Measurements from ENCODE around the gene NR5A1. TPM values are rescaled to one million over a fixed set of nuclear protein-coding genes. Genes with fewer than 3 reads are reported as not detected.

The NR5A1 gene
- total RNA-seq, 2 donors from 2014 or later = 0.82 TPM; not detected in 1

DNA sequence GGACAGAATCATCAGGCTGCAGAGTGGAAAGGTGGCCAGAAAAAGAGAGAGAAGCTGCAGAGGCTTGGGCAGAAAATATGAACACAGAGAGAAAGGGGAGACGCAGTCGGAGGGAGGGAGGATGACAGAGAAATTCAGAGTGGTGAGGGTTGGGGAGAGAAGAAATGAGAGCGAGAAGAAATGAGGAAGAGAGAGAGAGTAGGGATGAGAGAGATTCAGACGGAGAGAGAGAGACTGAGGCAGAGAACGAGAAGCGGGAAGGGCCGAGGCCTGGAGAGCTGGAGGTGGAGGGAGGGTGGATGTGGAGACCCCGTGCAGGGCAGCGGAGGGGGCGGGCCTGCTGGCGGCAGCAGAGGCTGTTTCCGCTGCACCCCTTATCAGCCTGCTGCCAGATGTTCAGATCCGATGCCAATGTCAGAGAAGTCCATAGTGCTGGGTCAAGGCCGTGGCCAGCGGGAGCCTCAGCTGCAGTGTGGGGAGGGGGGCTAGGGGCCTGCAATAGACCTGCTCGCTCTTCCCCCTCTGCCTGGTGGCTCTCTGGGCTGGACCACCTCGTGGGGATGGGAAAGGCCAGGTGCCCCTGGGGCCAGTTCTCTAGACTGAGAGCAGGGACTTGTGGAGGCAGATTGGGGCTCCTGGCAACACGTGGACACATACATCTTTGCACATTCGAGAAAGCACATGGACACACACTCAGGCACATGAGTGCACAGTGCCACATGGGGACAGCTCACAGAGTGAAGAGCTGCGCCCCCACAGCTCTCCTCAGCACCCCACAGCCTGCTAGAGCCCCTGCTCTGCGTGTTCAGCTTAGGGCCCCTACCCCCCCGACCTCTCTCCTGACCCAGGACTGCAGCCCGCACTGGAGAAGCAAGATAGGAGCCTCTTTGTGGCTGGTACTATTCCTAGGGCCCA, 4.9 kb upstream of the NR5A1 start:
- Histone ChIP-seq H3K27ac (no peak overlapping the region), H3K36me3 (no peaks in the 10 kb centered on the region), H3K4me3 (no peak overlapping the region), H3K27me3 (no peaks in the 10 kb centered on the region), H3K9me3 (no peaks in the 10 kb centered on the region), H3K9ac (ENCODE audit: low read depth in 2 of 2, low read length in 2 of 2) (no peak overlapping the region), H3K4me1 (no peaks in the 10 kb centered on the region)
- DNase-seq = no peak
- intact Hi-C loops (cut with DNase I) = no loop called here
- TF ChIP-seq, protein P1, sequence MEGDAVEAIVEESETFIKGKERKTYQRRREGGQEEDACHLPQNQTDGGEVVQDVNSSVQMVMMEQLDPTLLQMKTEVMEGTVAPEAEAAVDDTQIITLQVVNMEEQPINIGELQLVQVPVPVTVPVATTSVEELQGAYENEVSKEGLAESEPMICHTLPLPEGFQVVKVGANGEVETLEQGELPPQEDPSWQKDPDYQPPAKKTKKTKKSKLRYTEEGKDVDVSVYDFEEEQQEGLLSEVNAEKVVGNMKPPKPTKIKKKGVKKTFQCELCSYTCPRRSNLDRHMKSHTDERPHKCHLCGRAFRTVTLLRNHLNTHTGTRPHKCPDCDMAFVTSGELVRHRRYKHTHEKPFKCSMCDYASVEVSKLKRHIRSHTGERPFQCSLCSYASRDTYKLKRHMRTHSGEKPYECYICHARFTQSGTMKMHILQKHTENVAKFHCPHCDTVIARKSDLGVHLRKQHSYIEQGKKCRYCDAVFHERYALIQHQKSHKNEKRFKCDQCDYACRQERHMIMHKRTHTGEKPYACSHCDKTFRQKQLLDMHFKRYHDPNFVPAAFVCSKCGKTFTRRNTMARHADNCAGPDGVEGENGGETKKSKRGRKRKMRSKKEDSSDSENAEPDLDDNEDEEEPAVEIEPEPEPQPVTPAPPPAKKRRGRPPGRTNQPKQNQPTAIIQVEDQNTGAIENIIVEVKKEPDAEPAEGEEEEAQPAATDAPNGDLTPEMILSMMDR (IDR thresholded peaks at IDR 0.05) = no peak

DNA sequence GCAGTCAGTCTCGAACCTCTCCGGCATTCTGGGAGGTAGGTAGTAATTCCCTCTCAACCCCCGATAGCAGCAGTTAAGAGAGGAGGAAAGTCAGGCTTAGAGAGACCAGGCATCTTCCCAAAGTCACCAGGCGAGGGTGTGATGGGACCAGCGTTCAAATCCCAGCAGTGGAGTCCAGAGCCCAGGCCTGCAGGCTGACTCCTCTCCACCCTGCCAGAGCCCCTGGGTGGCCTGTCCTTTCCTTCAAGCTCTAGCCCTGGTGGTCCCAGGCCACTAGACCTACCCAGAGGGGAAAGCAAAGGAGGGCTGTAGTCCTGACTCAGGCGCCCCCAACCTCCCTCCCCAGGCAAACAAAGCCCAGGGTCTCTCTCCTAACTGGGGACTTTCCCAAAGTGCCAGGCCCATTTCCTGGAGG, 4.2 kb upstream of the NR5A1 start:
- no peaks in the 10 kb centered on the region for H3K4me1 ChIP-seq
- no peak overlapping the region for H3K9ac ChIP-seq (ENCODE audit: low read depth in 2 of 2, low read length in 2 of 2)
- H3K36me3 ChIP-seq = no peaks in the 10 kb centered on the region
- DNase-seq = no peak
- intact Hi-C loops (cut with DNase I) = no loop called here
- no peak overlapping the region for H3K4me3 ChIP-seq
- no peaks in the 10 kb centered on the region for H3K9me3 ChIP-seq
- TF ChIP-seq, protein P1 (IDR thresholded peaks at IDR 0.05) = no peak
- H3K27ac ChIP-seq = no peak overlapping the region
- H3K27me3 ChIP-seq = no peaks in the 10 kb centered on the region

DNA sequence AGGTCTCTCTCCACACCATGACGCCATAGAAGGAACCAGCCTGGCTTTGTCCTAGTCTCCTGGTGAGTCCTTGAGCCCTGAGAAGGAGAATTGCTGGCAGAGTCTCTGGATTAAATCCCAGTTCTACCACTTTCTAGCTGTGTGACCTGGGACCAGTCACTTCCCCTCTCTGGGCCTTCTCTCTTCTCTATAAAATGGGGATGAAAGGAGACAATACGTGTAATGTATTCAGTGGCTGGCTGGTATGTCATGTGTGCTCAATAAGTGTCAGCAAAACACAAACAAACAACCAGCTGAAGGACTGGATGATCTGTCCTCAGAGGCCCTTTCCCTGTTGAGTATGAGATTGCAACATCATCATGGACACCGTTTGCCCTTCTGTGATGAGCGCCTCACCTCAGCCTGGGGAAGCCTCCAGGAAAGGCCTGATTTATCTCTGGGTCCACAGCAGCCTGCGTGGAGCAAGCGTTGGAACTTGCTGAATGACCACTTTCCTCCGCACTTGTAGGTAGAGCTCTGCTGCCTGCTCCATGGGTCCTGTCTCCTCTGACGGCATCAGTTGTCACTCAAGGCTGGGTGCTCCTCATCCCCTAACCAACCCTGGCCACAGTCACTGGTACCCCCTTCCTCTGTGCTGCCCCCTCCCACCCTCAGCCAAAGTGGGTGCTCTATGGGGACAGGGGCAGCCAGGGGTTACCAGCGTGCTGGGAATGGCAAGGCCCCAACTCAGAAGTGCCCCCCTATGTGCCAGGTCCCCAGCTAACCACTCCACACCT, 3.6 kb upstream of the NR5A1 start:
- Histone ChIP-seq H3K4me1 (no peaks in the 10 kb centered on the region), H3K27ac (no peak overlapping the region), H3K9me3 (no peaks in the 10 kb centered on the region), H3K27me3 (peaks cover 2% of the 10 kb centered on the region), H3K4me3 (no peak overlapping the region), H3K9ac (ENCODE audit: low read depth in 2 of 2, low read length in 2 of 2) (no peak overlapping the region), H3K36me3 (no peaks in the 10 kb centered on the region)
- DNase-seq = no peak
- TF ChIP-seq, protein P1 (IDR thresholded peaks at IDR 0.05) = no peak
- intact Hi-C loops (cut with DNase I) = no loop called here

DNA sequence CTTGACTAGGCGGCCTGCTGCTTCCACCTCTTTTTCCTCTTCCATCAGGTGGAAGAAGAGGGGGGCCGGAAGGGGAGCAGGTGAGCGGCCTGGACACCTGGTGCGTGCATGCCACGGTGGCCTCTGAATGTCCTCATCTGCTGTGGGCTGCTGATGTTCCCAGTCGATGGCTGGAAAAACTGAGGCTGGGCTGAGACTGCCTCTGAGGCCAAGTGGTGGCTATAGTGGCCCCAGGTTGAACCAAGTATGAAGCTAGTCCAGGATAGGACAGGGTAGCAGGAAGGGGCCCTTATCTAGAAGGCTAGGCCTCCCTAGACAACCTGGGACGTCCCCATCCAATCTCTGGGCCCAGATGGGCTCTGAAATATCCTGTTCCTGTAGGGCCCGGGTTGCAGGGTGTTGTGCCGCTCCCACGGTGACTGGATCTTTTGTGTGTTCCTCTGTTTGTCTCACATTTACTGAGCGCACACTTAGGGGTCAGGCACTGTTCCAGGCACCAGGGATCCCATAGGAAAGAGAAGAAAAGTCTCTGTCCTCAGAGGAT, 753 bp upstream of the NR5A1 start:
- no peak for DNase-seq
- no peaks in the 10 kb centered on the region for H3K9me3 ChIP-seq
- TF ChIP-seq, protein P1 (IDR thresholded peaks at IDR 0.05) = no peak
- intact Hi-C loops (cut with DNase I) = no loop called here
- no peak overlapping the region for H3K27ac ChIP-seq
- peaks cover 27% of the 10 kb centered on the region for H3K27me3 ChIP-seq
- no peak overlapping the region for H3K4me3 ChIP-seq
- H3K36me3 ChIP-seq = no peaks in the 10 kb centered on the region
- H3K4me1 ChIP-seq = peaks cover 4% of the 10 kb centered on the region
- H3K9ac ChIP-seq (ENCODE audit: low read depth in 2 of 2, low read length in 2 of 2) = no peak overlapping the region

DNA sequence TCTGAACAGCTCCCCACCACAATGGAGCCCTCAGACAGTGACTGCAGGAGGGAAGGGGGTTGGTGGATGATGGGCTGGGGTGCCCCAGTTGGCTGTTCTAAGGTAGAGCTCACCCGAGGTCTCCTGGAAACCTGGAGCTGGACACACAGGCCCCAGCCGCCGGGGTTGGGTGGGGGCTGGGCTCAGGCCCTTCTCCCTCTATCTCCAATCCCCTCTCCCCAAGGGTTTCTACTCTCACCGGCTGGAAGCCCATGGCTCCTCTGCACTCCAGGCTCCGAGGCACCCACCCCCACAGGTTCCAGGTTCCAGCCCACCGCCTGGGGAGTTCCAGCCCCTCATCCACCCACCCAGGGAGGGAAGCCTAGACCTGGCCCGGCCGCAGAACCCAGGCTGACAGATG, 766 bp downstream of the NR5A1 start:
- peaks cover 42% of the 10 kb centered on the region for H3K27me3 ChIP-seq
- H3K27ac ChIP-seq = no peak overlapping the region
- no peaks in the 10 kb centered on the region for H3K9me3 ChIP-seq
- intact Hi-C loops (cut with DNase I) = no loop called here
- TF ChIP-seq, protein P1 (IDR thresholded peaks at IDR 0.05) = no peak
- no peak overlapping the region for H3K9ac ChIP-seq (ENCODE audit: low read depth in 2 of 2, low read length in 2 of 2)
- no peaks in the 10 kb centered on the region for H3K36me3 ChIP-seq
- peaks cover 4% of the 10 kb centered on the region for H3K4me1 ChIP-seq
- no peak overlapping the region for H3K4me3 ChIP-seq
- no peak for DNase-seq

Measured in colonic mucosa (tissue), 4 donors.